ENCODE measurements around the gene SLC49A4.
"Not testable (repeated sequence)": the region's sequence is repeated elsewhere in the genome, so short reads cannot be mapped to it uniquely, and the experiment has no call there.

The SLC49A4 gene, protein sequence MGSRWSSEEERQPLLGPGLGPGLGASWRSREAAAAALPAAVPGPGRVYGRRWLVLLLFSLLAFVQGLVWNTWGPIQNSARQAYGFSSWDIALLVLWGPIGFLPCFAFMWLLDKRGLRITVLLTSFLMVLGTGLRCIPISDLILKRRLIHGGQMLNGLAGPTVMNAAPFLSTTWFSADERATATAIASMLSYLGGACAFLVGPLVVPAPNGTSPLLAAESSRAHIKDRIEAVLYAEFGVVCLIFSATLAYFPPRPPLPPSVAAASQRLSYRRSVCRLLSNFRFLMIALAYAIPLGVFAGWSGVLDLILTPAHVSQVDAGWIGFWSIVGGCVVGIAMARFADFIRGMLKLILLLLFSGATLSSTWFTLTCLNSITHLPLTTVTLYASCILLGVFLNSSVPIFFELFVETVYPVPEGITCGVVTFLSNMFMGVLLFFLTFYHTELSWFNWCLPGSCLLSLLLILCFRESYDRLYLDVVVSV

DNA sequence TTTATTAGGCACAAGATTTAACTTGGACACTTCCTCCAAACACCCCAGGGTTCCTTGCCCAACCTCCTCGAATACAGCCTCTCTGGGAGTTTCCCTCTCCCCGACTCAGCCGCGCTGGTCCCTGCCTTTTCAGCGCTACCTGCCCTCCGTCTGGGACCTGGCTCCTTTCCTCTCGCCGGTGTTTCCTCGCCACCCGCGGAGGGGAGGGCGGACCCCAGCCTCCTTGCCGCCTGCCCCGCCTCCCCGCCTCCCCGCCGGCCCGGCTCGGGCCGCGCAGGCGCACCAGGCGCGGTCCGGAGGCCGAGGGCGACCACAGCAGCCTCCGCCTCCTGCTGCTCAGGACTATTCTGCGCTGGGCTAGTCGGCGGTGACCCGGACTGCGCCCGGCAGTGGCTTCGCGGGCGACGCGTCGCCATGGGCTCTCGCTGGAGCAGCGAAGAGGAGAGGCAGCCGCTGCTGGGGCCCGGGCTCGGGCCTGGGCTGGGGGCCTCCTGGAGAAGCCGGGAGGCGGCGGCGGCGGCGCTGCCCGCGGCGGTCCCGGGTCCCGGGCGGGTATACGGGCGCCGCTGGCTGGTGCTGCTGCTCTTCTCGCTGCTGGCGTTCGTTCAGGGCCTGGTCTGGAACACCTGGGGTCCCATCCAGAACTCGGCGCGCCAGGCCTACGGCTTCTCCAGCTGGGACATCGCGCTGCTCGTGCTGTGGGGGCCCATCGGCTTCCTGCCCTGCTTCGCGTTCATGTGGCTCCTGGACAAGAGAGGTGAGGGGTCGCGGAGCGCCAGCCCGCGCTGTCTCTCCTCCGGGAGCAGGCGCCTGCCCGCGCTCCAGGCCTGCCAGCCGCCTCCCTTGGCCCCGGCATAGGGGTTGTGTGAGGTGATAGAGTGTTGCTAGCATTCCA is at the start of gene SLC49A4:
Gene SLC49A4, plus strand, starts transcription at position 291 of the 895 bp plus-strand sequence. Its CDS starts 124 bp downstream, at position 415.
- Histone ChIP-seq H3K9me3 (ENCODE audit: control insufficient read depth in 2 of 2, low read length in 2 of 2) (no peaks in the 10 kb centered on the region), H3K9ac (ENCODE audit: low read length in 2 of 2) (peak within 1 kb of the TSS; percentile 87 to 94), H3K27me3 (ENCODE audit: control insufficient read depth in 1 of 2, insufficient read depth in 2 of 2, low read length in 2 of 2) (no peaks in the 10 kb centered on the region), H3K4me1 (ENCODE audit: control insufficient read depth, insufficient read depth, low read length) (peaks cover 13% of the 10 kb centered on the region), H3K27ac (ENCODE audit: low read length) (peak within 1 kb of the TSS; percentile 86), H3K4me3 (ENCODE audit: low read length in 2 of 2) (peak within 1 kb of the TSS; percentile 92 to 94), H3K36me3 (ENCODE audit: control insufficient read depth in 2 of 2, insufficient read depth in 2 of 2, low read length in 2 of 2) (no peaks in the 10 kb centered on the region)

DNA sequence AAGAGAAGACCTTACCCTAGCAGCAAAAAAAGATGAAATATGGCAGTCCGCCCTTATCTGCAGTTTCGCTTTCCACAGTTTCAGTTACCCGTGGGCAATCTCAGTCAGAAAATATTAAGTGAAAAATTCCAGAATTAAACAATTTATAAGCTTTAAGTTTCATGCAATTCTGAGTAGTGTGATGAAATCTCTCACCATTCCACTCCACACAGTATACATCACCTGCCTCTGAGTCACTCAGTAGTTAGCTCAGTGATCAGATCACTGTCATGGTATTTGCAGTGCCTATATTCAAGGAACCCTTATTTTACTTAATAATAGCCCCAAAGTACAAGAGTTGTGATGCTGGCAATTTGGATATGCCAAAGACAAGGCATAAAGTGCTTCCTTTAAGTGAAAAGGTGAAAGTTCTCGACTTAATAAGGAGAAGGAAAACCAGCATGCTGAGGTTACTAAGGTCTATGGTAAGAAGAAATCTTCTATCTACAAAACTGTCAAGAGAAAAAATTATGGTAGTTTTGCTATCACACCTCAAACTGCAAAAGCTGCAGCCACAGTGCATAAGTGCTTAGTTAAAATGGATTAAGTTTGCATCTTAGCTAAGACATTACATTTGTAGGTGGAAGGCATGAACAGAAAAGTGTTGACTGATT is 49.4 kb upstream of the SLC49A4 start:
- Histone ChIP-seq H3K4me1 (ENCODE audit: control insufficient read depth, insufficient read depth, low read length) (no peaks in the 10 kb centered on the region), H3K27ac (ENCODE audit: low read length) (no peak overlapping the region), H3K36me3 (ENCODE audit: control insufficient read depth in 2 of 2, insufficient read depth in 2 of 2, low read length in 2 of 2) (peaks cover 0 to 2% of the 10 kb centered on the region in 2 donors), H3K9ac (ENCODE audit: low read length in 2 of 2) (no peak overlapping the region), H3K27me3 (ENCODE audit: control insufficient read depth in 1 of 2, insufficient read depth in 2 of 2, low read length in 2 of 2) (no peaks in the 10 kb centered on the region), H3K4me3 (ENCODE audit: low read length in 2 of 2) (no peak overlapping the region), H3K9me3 (ENCODE audit: control insufficient read depth in 2 of 2, low read length in 2 of 2) (no peaks in the 10 kb centered on the region)

DNA sequence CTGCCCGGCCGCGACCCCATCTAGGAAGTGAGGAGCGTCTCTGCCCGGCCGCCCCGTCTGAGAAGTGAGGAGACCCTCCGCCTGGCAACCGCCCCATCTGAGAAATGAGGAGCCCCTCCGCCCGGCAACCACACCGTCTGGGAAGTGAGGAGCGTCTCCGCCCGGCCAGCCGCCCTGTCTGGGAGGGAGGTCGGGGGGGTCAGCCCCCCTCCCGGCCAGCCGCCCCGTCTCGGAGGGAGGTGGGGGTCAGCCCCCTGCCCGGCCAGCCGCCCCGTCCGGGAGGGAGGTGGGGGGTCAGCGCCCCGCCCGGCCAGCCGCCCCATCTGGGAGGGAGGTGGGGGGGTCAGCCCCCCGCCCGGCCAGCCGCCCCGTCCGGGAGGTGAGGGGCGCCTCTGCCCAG is 47.6 kb upstream of the SLC49A4 start:
- not testable (repeated sequence) for H3K4me3 ChIP-seq (ENCODE audit: low read length in 2 of 2); H3K27me3 ChIP-seq (ENCODE audit: control insufficient read depth in 1 of 2, insufficient read depth in 2 of 2, low read length in 2 of 2); H3K9me3 ChIP-seq (ENCODE audit: control insufficient read depth in 2 of 2, low read length in 2 of 2); H3K4me1 ChIP-seq (ENCODE audit: control insufficient read depth, insufficient read depth, low read length); H3K27ac ChIP-seq (ENCODE audit: low read length); H3K36me3 ChIP-seq (ENCODE audit: control insufficient read depth in 2 of 2, insufficient read depth in 2 of 2, low read length in 2 of 2); H3K9ac ChIP-seq (ENCODE audit: low read length in 2 of 2)

DNA sequence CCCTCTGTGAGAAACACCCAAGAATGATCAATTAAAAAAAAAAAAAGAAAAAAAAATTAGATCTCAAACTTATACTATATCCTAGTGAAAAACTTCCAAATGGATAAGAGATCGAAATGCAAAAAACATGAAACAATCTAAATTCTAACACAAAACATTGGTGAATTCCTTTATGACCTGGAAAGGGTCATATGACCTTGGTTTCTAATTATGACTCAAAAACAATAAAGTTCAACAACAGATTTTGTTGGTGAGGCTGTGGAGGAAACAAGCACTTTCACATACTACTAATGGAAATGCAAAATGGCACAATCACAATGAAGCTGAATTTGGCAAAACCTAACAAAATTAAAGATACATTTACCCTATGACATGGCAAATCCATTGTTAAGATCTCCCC is 46.5 kb upstream of the SLC49A4 start:
- H3K4me1 ChIP-seq (ENCODE audit: control insufficient read depth, insufficient read depth, low read length): no peaks in the 10 kb centered on the region
- no peak overlapping the region for H3K4me3 ChIP-seq (ENCODE audit: low read length in 2 of 2)
- no peaks in the 10 kb centered on the region for H3K9me3 ChIP-seq (ENCODE audit: control insufficient read depth in 2 of 2, low read length in 2 of 2)
- peaks cover 4% of the 10 kb centered on the region in 2 donors for H3K36me3 ChIP-seq (ENCODE audit: control insufficient read depth in 2 of 2, insufficient read depth in 2 of 2, low read length in 2 of 2)
- H3K9ac ChIP-seq (ENCODE audit: low read length in 2 of 2): no peak overlapping the region
- no peak overlapping the region for H3K27ac ChIP-seq (ENCODE audit: low read length)
- no peaks in the 10 kb centered on the region for H3K27me3 ChIP-seq (ENCODE audit: control insufficient read depth in 1 of 2, insufficient read depth in 2 of 2, low read length in 2 of 2)

DNA sequence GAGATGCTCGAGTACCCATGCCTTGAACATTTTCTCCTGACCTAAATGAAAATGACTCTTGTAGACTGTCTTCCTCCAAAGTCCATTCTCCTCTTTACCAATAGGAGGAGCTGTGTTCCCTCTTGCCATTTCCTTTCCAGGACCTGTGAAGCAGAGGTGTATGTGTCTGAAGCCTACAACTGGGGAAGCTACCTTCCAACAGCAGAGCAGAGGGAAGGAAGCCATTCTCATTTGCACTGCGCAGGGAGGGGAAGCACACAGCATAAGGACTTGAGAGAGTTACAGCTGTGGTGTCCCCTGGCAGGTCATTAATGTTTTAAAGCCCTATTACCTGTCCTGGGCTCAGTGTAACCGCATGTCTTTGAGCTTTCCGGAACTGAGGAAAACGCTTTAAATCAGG is 39.9 kb upstream of the SLC49A4 start:
- H3K27ac ChIP-seq (ENCODE audit: low read length): no peak overlapping the region
- no peaks in the 10 kb centered on the region for H3K4me1 ChIP-seq (ENCODE audit: control insufficient read depth, insufficient read depth, low read length)
- no peaks in the 10 kb centered on the region for H3K27me3 ChIP-seq (ENCODE audit: control insufficient read depth in 1 of 2, insufficient read depth in 2 of 2, low read length in 2 of 2)
- no peak overlapping the region for H3K9ac ChIP-seq (ENCODE audit: low read length in 2 of 2)
- H3K9me3 ChIP-seq (ENCODE audit: control insufficient read depth in 2 of 2, low read length in 2 of 2): no peaks in the 10 kb centered on the region
- no peak overlapping the region for H3K4me3 ChIP-seq (ENCODE audit: low read length in 2 of 2)
- H3K36me3 ChIP-seq (ENCODE audit: control insufficient read depth in 2 of 2, insufficient read depth in 2 of 2, low read length in 2 of 2): peaks cover 7 to 14% of the 10 kb centered on the region in 2 donors

DNA sequence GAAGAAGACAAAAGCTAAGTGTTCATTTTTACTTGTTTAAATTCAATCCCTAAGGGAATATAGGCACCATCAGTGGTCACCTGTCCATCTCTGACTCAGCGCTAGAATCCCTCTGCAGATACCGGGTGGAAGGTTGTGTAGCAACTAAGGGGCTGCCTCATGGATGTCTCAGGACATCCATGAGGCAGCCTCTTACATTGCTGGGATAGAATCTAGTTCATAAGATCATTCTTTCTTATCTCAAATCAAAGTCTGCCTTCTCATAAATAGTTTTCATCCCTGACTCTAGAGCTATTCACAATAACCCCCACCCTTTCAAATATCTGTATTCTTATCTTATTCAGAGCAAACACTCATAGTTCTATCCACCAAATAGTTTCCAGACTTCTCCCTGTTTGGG is 39.4 kb upstream of the SLC49A4 start:
- no peaks in the 10 kb centered on the region for H3K9me3 ChIP-seq (ENCODE audit: control insufficient read depth in 2 of 2, low read length in 2 of 2)
- no peak overlapping the region for H3K27ac ChIP-seq (ENCODE audit: low read length)
- H3K4me1 ChIP-seq (ENCODE audit: control insufficient read depth, insufficient read depth, low read length): no peaks in the 10 kb centered on the region
- no peak overlapping the region for H3K9ac ChIP-seq (ENCODE audit: low read length in 2 of 2)
- H3K27me3 ChIP-seq (ENCODE audit: control insufficient read depth in 1 of 2, insufficient read depth in 2 of 2, low read length in 2 of 2): no peaks in the 10 kb centered on the region
- no peak overlapping the region for H3K4me3 ChIP-seq (ENCODE audit: low read length in 2 of 2)
- peaks cover 7 to 14% of the 10 kb centered on the region in 2 donors for H3K36me3 ChIP-seq (ENCODE audit: control insufficient read depth in 2 of 2, insufficient read depth in 2 of 2, low read length in 2 of 2)

DNA sequence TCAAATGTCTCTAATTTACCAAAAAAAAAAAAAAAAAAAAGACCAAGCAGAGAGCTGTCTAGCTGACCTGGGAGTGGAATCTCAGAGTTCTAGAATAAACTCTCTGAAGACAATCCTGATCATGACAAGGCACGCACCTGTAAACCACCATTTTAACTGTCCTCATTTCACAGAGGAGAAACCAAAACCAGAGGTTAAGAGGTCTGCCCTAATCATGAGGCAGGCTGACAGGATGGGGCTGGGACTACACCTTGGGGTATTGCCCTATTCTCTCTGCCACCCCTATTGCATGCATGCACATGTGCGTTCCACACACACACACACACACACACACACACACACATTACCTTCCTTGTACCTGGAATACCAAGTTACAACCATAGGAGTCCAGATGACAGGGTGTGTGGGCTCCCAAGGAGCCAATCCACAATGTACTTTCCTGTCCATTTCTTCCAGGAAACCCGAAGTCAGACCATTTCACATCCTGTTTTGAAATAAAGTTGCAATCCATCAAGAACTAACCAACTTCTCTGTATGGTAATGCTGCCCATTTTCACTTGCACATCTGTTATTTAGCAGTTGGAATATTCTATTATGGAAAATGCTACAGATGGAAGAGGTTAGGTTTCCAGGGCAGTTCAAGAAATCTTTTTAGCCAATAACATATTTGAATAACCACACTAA is 35.9 kb upstream of the SLC49A4 start:
- no peaks in the 10 kb centered on the region for H3K9me3 ChIP-seq (ENCODE audit: control insufficient read depth in 2 of 2, low read length in 2 of 2)
- H3K4me1 ChIP-seq (ENCODE audit: control insufficient read depth, insufficient read depth, low read length): no peaks in the 10 kb centered on the region
- H3K4me3 ChIP-seq (ENCODE audit: low read length in 2 of 2): no peak overlapping the region

DNA sequence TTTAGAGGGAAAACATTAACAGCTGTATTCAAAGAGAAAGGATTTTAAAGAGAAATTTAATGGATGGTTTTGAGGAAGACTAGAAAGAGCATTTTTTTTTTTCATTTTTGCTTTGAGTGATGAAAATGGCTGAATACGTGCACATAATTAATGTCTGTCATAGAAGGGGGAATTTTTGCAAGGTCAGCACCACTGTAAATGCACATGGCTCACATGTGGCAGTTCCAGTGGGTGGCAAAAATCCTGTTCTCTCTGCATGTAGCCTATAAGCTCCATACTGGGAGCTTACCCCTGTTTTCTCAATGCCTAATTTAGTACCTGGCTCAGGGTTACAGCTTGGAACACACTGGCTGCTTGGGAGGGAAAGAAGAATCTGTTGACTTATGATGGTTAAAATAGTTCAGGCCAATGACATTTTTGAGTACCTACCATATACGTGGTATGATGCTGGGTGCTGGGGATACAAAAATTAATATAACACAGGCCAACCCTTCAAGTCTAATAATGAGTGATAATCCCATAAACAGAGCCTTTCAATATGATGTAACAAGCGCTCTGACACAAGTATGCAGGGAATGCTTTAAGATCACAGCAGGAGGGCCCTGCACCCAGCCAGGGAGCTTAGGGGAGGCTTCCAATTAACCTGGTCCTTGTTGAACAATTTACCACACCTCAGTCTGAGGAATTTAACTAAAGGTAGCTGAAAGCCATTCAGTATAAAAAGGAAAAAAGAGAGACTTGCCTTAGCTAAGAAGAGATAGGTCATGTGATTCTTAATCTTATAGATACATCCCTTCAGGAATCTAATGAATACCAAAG is 34.2 kb upstream of the SLC49A4 start:
- Histone ChIP-seq H3K4me3 (ENCODE audit: low read length in 2 of 2) (no peak overlapping the region), H3K36me3 (ENCODE audit: control insufficient read depth in 2 of 2, insufficient read depth in 2 of 2, low read length in 2 of 2) (peaks cover 0 to 3% of the 10 kb centered on the region in 2 donors), H3K27me3 (ENCODE audit: control insufficient read depth in 1 of 2, insufficient read depth in 2 of 2, low read length in 2 of 2) (no peaks in the 10 kb centered on the region), H3K27ac (ENCODE audit: low read length) (no peak overlapping the region), H3K4me1 (ENCODE audit: control insufficient read depth, insufficient read depth, low read length) (no peaks in the 10 kb centered on the region), H3K9me3 (ENCODE audit: control insufficient read depth in 2 of 2, low read length in 2 of 2) (no peaks in the 10 kb centered on the region), H3K9ac (ENCODE audit: low read length in 2 of 2) (no peak overlapping the region)

More for the DNA sequence above, 35.9 kb upstream of the SLC49A4 start:
- peaks cover 3 to 8% of the 10 kb centered on the region in 2 donors for H3K36me3 ChIP-seq (ENCODE audit: control insufficient read depth in 2 of 2, insufficient read depth in 2 of 2, low read length in 2 of 2)
- H3K9ac ChIP-seq (ENCODE audit: low read length in 2 of 2): no peak overlapping the region
- no peak overlapping the region for H3K27ac ChIP-seq (ENCODE audit: low read length)
- H3K27me3 ChIP-seq (ENCODE audit: control insufficient read depth in 1 of 2, insufficient read depth in 2 of 2, low read length in 2 of 2): no peaks in the 10 kb centered on the region

DNA sequence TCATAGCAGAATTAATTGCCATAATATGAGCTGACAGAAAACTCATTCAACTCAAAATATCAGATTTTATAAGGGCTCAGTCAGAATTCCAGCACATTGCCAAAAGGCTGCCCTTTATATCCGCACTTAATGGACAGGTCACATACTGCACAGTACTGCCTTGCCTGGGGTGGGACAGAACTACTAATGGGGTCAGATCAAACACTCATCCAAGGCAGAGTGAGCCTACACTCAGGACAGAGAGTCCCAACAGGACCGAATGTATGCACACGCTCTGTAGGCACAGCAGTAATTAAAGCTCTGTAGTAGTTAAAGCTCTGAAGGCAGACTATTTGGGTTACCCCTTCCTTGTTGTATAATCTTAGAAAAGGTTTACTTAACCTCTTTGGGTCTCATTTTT is 28.4 kb upstream of the SLC49A4 start:
- no peaks in the 10 kb centered on the region for H3K36me3 ChIP-seq (ENCODE audit: control insufficient read depth in 2 of 2, insufficient read depth in 2 of 2, low read length in 2 of 2)
- no peak overlapping the region for H3K9ac ChIP-seq (ENCODE audit: low read length in 2 of 2)
- H3K4me1 ChIP-seq (ENCODE audit: control insufficient read depth, insufficient read depth, low read length): no peaks in the 10 kb centered on the region
- H3K27me3 ChIP-seq (ENCODE audit: control insufficient read depth in 1 of 2, insufficient read depth in 2 of 2, low read length in 2 of 2): no peaks in the 10 kb centered on the region
- H3K4me3 ChIP-seq (ENCODE audit: low read length in 2 of 2): no peak overlapping the region
- H3K27ac ChIP-seq (ENCODE audit: low read length): no peak overlapping the region
- H3K9me3 ChIP-seq (ENCODE audit: control insufficient read depth in 2 of 2, low read length in 2 of 2): no peaks in the 10 kb centered on the region
